ENCODE data around the gene GUCD1.

DNA sequence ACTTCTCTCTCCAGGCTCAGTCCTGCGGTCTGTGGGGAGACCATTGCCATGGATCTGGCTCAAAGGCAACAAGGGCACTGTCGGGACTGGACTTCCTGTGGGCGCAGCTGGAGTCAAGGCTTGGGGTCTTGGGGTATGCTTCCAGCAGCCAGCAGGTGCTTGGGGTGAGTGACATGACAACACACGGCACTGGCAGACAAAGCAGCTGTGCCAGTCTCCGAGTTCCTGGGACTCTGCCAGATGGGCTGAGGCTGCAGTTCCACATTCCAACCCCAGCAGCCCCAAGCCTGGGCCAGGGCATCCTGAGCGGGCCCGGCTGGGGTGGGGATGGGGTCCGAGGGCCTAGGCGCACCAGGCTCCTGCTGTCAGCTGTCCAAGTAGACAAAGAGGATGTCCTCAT lies 12.3 kb downstream of the GUCD1 start:
- TF ChIP-seq, protein P1, sequence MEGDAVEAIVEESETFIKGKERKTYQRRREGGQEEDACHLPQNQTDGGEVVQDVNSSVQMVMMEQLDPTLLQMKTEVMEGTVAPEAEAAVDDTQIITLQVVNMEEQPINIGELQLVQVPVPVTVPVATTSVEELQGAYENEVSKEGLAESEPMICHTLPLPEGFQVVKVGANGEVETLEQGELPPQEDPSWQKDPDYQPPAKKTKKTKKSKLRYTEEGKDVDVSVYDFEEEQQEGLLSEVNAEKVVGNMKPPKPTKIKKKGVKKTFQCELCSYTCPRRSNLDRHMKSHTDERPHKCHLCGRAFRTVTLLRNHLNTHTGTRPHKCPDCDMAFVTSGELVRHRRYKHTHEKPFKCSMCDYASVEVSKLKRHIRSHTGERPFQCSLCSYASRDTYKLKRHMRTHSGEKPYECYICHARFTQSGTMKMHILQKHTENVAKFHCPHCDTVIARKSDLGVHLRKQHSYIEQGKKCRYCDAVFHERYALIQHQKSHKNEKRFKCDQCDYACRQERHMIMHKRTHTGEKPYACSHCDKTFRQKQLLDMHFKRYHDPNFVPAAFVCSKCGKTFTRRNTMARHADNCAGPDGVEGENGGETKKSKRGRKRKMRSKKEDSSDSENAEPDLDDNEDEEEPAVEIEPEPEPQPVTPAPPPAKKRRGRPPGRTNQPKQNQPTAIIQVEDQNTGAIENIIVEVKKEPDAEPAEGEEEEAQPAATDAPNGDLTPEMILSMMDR (IDR thresholded peaks at IDR 0.05; ENCODE audit: insufficient read depth, low read length, poor library complexity, severe bottlenecking): no peak
- TF ChIP-seq EZH2phosphoT487 (conservative IDR thresholded peaks at IDR 0.05; ENCODE audit: low read length): no peak

Measured in SU-DHL-6 (cell line).